Suprapubic skin (tissue), 4 donors: ENCODE measurements around the gene CXCL1. TPM values are rescaled to one million over a fixed set of nuclear protein-coding genes. Genes with fewer than 3 reads are reported as not detected.

Source experiments
- DNase-seq, 2 donors: peaks; one replicate each; pipeline ENCODE4 v3.0.0-alpha.2; 2019; ENCODE audit warnings: low spot score in 2 of 2
- H3K27ac ChIP-seq: fragments of 200-600 bp; sonication (generic); one replicate; pipeline ENCODE4 v1.5.1; 2019
- H3K27me3 ChIP-seq: fragments of 200-600 bp; sonication (generic); one replicate; pipeline ENCODE4 v1.5.1; 2019
- H3K36me3 ChIP-seq: fragments of 200-600 bp; sonication (generic); one replicate; pipeline ENCODE4 v1.5.1; 2019
- H3K4me1 ChIP-seq: fragments of 200-600 bp; sonication (generic); one replicate; pipeline ENCODE4 v1.5.1; 2019
- H3K4me3 ChIP-seq: fragments of 200-600 bp; sonication (generic); one replicate; pipeline ENCODE4 v1.5.1; 2019; ENCODE audit warnings: mild to moderate bottlenecking
- H3K9me3 ChIP-seq: fragments of 200-600 bp; sonication (generic); one replicate; pipeline ENCODE4 v1.5.1; 2019
- CTCF ChIP-seq, 2 donors: fragments of 200-600 bp in 1 of 2; fragments of 450-650 bp in 1 of 2; sonication (generic) in 1 of 2; IDR thresholded peaks; one replicate each; pipeline ENCODE4 v1.5.1; 2016 to 2019; ENCODE audit warnings: antibody characterized with exemption in 2 of 2, mild to moderate bottlenecking in 1 of 2, moderate library complexity in 1 of 2
- EP300 ChIP-seq: sonication (generic); formaldehyde crosslinking; IDR thresholded peaks from one replicate; pipeline ENCODE4 v1.6.1; 2017; ENCODE audit warnings: antibody characterized with exemption
- POLR2A ChIP-seq, 2 donors: fragments of 450-650 bp; IDR thresholded peaks; one replicate each; pipeline ENCODE4 v1.6.1; 2017; ENCODE audit warnings: antibody characterized with exemption in 2 of 2, mild to moderate bottlenecking in 2 of 2, moderate library complexity in 2 of 2
- POLR2AphosphoS5 ChIP-seq, 3 donors: sonication (generic); formaldehyde crosslinking; IDR thresholded peaks; one replicate each; pipeline ENCODE4 v1.6.1; 2017; ENCODE audit warnings: antibody characterized with exemption in 3 of 3
- WGBS: methylation state at CpG from one replicate; pipeline ENCODE4 v1.1.5; 2018; 5-methylcytosine and 5-hydroxymethylcytosine counted together
- total RNA-seq, 4 donors: library from RNA; depleted of rRNA; stranded (reverse); fragments of >200 nt; gene quantifications; one replicate each; pipeline ENCODE4 v1.1.0, GENCODE V29; 2016

CXCL1 gene
- total RNA-seq, 4 donors from 2014 or later, result 0.59 to 1.7 TPM; not detected in 2

- Histone ChIP-seq H3K4me1 (peaks cover 20% of the 10 kb centered on the region), H3K27ac (no peak overlapping the region), H3K27me3 (peaks cover 25% of the 10 kb centered on the region), H3K4me3 (no peak overlapping the region), H3K9me3 (no peaks in the 10 kb centered on the region), H3K36me3 (no peaks in the 10 kb centered on the region)
- no peak for TF ChIP-seq POLR2AphosphoS5 (IDR thresholded peaks at IDR 0.05)
- TF ChIP-seq EP300, result no peak
- TF ChIP-seq POLR2A (IDR thresholded peaks at IDR 0.05), result no peak
- no peak for TF ChIP-seq CTCF (IDR thresholded peaks at IDR 0.05)
- no peak for DNase-seq
- WGBS, result 100% methylated on average over 1 of the region's 1 CpG
Observed at GRCh38 chr4:73870768-73871167, 1.6 kb downstream of the CXCL1 start.

- Histone ChIP-seq H3K9me3 (no peaks in the 10 kb centered on the region), H3K27me3 (peaks cover 25% of the 10 kb centered on the region), H3K36me3 (no peaks in the 10 kb centered on the region), H3K27ac (no peak overlapping the region), H3K4me1 (peaks cover 20% of the 10 kb centered on the region), H3K4me3 (no peak overlapping the region)
- DNase-seq, result no peak
- WGBS, result 90% methylated on average over 6 of the region's 6 CpGs
- no peak for TF ChIP-seq EP300
- TF ChIP-seq POLR2A (IDR thresholded peaks at IDR 0.05), result no peak
- no peak for TF ChIP-seq CTCF (IDR thresholded peaks at IDR 0.05)
- TF ChIP-seq POLR2AphosphoS5 (IDR thresholded peaks at IDR 0.05), result no peak
Observed at GRCh38 chr4:73871511-73872310, 2.5 kb downstream of the CXCL1 start.

GRCh38 chr4:73872316-73873108 is 3.3 kb downstream of the CXCL1 start:
- Histone ChIP-seq H3K36me3 (no peaks in the 10 kb centered on the region), H3K4me3 (no peak overlapping the region), H3K9me3 (no peaks in the 10 kb centered on the region), H3K27ac (no peak overlapping the region), H3K4me1 (peaks cover 20% of the 10 kb centered on the region), H3K27me3 (peaks cover 25% of the 10 kb centered on the region)
- DNase-seq, result no peak
- TF ChIP-seq POLR2AphosphoS5 (IDR thresholded peaks at IDR 0.05) (no peak), CTCF (IDR thresholded peaks at IDR 0.05) (no peak), EP300 (no peak), POLR2A (IDR thresholded peaks at IDR 0.05) (no peak)
- 69% methylated on average over 2 of the region's 2 CpGs for WGBS

DNA sequence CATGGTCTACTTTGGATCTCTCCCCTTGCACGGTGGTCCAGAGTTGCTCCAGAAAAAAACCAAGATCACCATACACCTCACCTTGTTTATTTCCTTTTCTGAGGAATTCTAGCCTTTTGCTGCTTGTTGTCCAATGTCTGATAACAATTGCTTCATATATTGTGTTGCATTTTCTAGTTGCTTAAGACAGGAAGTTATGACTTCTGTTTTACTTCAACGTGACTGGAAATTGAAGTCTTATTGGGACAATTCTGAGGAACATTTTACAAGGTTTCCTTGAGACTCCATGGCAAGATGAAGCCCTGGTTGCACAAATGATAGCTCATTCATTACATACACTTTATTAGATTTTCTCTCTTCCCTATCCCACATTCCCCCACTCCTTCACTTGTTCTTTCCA is 5.2 kb downstream of the CXCL1 start:
- no peaks in the 10 kb centered on the region for H3K36me3 ChIP-seq
- H3K27ac ChIP-seq, result no peak overlapping the region
- 83% methylated on average over 2 of the region's 2 CpGs for WGBS
- H3K4me3 ChIP-seq, result no peak overlapping the region
- TF ChIP-seq POLR2A (IDR thresholded peaks at IDR 0.05), result no peak
- TF ChIP-seq POLR2AphosphoS5 (IDR thresholded peaks at IDR 0.05), result no peak
- TF ChIP-seq CTCF (IDR thresholded peaks at IDR 0.05), result no peak
- TF ChIP-seq EP300, result no peak
- H3K27me3 ChIP-seq, result peaks cover 17% of the 10 kb centered on the region
- no peaks in the 10 kb centered on the region for H3K9me3 ChIP-seq
- H3K4me1 ChIP-seq, result peaks cover 5% of the 10 kb centered on the region
- no peak for DNase-seq

- Histone ChIP-seq H3K27ac (no peak overlapping the region), H3K36me3 (no peaks in the 10 kb centered on the region), H3K9me3 (no peaks in the 10 kb centered on the region), H3K4me3 (no peak overlapping the region), H3K4me1 (no peaks in the 10 kb centered on the region), H3K27me3 (peaks cover 7% of the 10 kb centered on the region)
- no peak for TF ChIP-seq POLR2A (IDR thresholded peaks at IDR 0.05)
- TF ChIP-seq POLR2AphosphoS5 (IDR thresholded peaks at IDR 0.05), result no peak
- no peak for TF ChIP-seq CTCF (IDR thresholded peaks at IDR 0.05)
- TF ChIP-seq EP300, result no peak
- 88% methylated on average over 1 of the region's 1 CpG for WGBS
- DNase-seq, result no peak
Observed at GRCh38 chr4:73875401-73875800, 6.2 kb downstream of the CXCL1 start.
